ENCODE results near the gene SKAP2.

Gene SKAP2

GRCh38 chr7:26691406-26691805 is 173.0 kb downstream of the SKAP2 start:
- DNase-seq = no peak

GRCh38 chr7:26690135-26690805 is 174.1 kb downstream of the SKAP2 start:
- no peak for DNase-seq

- no peak for DNase-seq
These were observed 175.4 kb downstream of the SKAP2 start for GRCh38 chr7:26688936-26689506.

- no peak for DNase-seq
These were observed 176.0 kb downstream of the SKAP2 start for GRCh38 chr7:26688388-26688787.

- no peak for DNase-seq
These were observed 177.4 kb downstream of the SKAP2 start for GRCh38 chr7:26687032-26687431.

GRCh38 chr7:26686448-26686981 is 177.9 kb downstream of the SKAP2 start:
- DNase-seq = peak; percentile 62

- DNase-seq = no peak
These were observed 178.8 kb downstream of the SKAP2 start for GRCh38 chr7:26685606-26686005.

- DNase-seq = no peak
These were observed 179.9 kb downstream of the SKAP2 start for GRCh38 chr7:26684447-26684846.

GRCh38 chr7:26683277-26683676 is 181.1 kb downstream of the SKAP2 start:
- DNase-seq = no peak

GRCh38 chr7:26681819-26682418 is 182.5 kb downstream of the SKAP2 start:
- DNase-seq = peak; percentile 41

GRCh38 chr7:26680587-26680986 is 183.8 kb downstream of the SKAP2 start:
- DNase-seq = no peak

- no peak for DNase-seq
These were observed 189.1 kb downstream of the SKAP2 start for GRCh38 chr7:26675143-26675887.

GRCh38 chr7:26673858-26674257 is 190.5 kb downstream of the SKAP2 start:
- DNase-seq = no peak

- DNase-seq = no peak
These were observed 191.1 kb downstream of the SKAP2 start for GRCh38 chr7:26673271-26673670.

GRCh38 chr7:26670841-26671240 is 193.5 kb downstream of the SKAP2 start:
- DNase-seq = no peak

- DNase-seq = no peak
These were observed 194.1 kb downstream of the SKAP2 start for GRCh38 chr7:26670290-26670689.

GRCh38 chr7:26668821-26669220 is 195.6 kb downstream of the SKAP2 start:
- no peak for DNase-seq

GRCh38 chr7:26667514-26668133 is 196.8 kb downstream of the SKAP2 start:
- peak; percentile 99 for DNase-seq

- DNase-seq = no peak
These were observed 199.5 kb downstream of the SKAP2 start for GRCh38 chr7:26664735-26665416.

GRCh38 chr7:26664274-26664673 is 200.1 kb downstream of the SKAP2 start:
- DNase-seq = no peak

- DNase-seq = no peak
These were observed 200.5 kb downstream of the SKAP2 start for GRCh38 chr7:26663874-26664273.

GRCh38 chr7:26662646-26663045 is 201.7 kb downstream of the SKAP2 start:
- DNase-seq = no peak

Measured in SHP77 treated with DMSO at 0.1 percent for 48 hours (cell line).